ENCODE measurements around the gene DENND1A.

- TF ChIP-seq CTCF (IDR thresholded peaks at IDR 0.05) (no peak), EZH2 (IDR thresholded peaks at IDR 0.05) (no peak)
These were observed 287.3 kb downstream of the DENND1A start for GRCh38 chr9:123642291-123643278.
